Mesothelial cell of epicardium (in vitro differentiated cells): ENCODE results near the gene C9orf72. TPM values are rescaled to one million over a fixed set of nuclear protein-coding genes. Genes with fewer than 3 reads are reported as not detected.
"Not testable (repeated sequence)": the region's sequence is repeated elsewhere in the genome, so short reads cannot be mapped to it uniquely, and the experiment has no call there.

Experiments used
- DNase-seq, 2 experiments: peaks; one replicate each; pipeline ENCODE4 v3.0.0; 2021; ENCODE audit warnings: low spot score in 2 of 2; ENCODE audit not compliant: unreplicated experiment in 2 of 2
- H3K27ac Mint-ChIP-seq: 2 replicates; pipeline ENCODE4 v1.8.0; 2021; ENCODE audit warnings: mixed read lengths
- H3K27me3 Mint-ChIP-seq: 2 replicates; pipeline ENCODE4 v1.8.0; 2021; ENCODE audit warnings: low read depth, mixed read lengths
- H3K36me3 Mint-ChIP-seq: 2 replicates; pipeline ENCODE4 v1.8.0; 2021; ENCODE audit warnings: mixed read lengths
- H3K4me1 Mint-ChIP-seq: 2 replicates; pipeline ENCODE4 v1.8.0; 2021; ENCODE audit warnings: mixed read lengths
- H3K4me3 Mint-ChIP-seq: 2 replicates; pipeline ENCODE4 v1.8.0; 2021; ENCODE audit warnings: mild to moderate bottlenecking, moderate library complexity, mixed read lengths
- H3K9me3 Mint-ChIP-seq: 2 replicates; pipeline ENCODE4 v1.8.0; 2021; ENCODE audit warnings: mixed read lengths
- total RNA-seq: library from RNA; stranded (reverse); gene quantifications from 3 replicates; pipeline ENCODE4 v1.2.1, GENCODE V29; 2021
- TF ChIP-seq, protein P1 (sequence below): fragments of 200-600 bp; sonication (generic); IDR thresholded peaks from one replicate; pipeline ENCODE4 v1.5.0; 2021; ENCODE audit warnings: antibody characterized with exemption; ENCODE audit not compliant: unreplicated experiment

C9orf72 gene
- total RNA-seq, 1 donor from 2014 or later = 22.0 TPM

DNA sequence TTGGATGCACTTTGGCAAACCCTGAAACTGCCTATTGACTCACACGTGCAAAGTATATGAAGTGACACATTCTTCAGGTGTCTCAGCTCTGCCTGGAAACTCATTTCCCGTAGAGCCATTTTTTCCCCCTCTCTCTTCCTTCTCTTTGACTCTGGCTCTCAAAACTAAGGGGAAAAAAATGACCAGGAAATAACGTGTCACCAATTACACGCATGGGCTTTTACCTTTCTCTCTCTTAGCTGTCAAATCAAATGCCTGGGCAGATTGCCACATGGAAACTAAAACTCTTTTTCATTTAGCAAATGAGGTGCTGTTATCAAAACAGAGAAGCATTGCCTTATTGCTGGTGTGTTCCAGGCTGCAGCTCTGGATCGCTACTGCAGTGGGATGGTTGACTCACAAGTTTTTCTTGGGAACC is 67.5 kb downstream of the C9orf72 start:
- Mint-ChIP-seq H3K4me3 (no peak overlapping the region), H3K27me3 (no peaks in the 10 kb centered on the region), H3K9me3 (peaks cover 14% of the 10 kb centered on the region)

DNA sequence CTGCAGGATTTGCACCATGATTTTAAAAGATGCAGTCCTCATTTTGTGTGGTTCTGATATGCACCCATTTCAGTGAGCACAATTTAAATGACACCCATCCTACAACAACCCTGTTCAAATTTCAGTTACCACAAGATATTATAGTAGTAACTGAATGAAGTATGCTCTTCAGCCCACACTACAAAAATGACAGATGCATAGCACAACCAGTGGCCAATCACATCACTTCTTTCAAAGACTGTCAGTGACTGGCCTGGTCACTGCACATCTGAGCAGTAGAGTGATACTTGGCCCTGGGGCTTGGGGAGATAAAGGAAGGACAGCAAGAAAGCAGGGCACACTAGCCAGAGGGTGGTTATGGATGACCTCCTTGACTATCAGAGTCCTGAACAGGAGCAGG is 69.0 kb downstream of the C9orf72 start:
- TF ChIP-seq, protein P1, sequence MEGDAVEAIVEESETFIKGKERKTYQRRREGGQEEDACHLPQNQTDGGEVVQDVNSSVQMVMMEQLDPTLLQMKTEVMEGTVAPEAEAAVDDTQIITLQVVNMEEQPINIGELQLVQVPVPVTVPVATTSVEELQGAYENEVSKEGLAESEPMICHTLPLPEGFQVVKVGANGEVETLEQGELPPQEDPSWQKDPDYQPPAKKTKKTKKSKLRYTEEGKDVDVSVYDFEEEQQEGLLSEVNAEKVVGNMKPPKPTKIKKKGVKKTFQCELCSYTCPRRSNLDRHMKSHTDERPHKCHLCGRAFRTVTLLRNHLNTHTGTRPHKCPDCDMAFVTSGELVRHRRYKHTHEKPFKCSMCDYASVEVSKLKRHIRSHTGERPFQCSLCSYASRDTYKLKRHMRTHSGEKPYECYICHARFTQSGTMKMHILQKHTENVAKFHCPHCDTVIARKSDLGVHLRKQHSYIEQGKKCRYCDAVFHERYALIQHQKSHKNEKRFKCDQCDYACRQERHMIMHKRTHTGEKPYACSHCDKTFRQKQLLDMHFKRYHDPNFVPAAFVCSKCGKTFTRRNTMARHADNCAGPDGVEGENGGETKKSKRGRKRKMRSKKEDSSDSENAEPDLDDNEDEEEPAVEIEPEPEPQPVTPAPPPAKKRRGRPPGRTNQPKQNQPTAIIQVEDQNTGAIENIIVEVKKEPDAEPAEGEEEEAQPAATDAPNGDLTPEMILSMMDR = no peak
- Mint-ChIP-seq H3K9me3 (peaks cover 15% of the 10 kb centered on the region), H3K27me3 (no peaks in the 10 kb centered on the region), H3K4me3 (no peak overlapping the region), H3K27ac (no peak overlapping the region), H3K36me3 (peaks cover 30% of the 10 kb centered on the region), H3K4me1 (peaks cover 11% of the 10 kb centered on the region)
- no peak for DNase-seq

More for the DNA sequence above, 67.5 kb downstream of the C9orf72 start:
- Mint-ChIP-seq H3K4me1 (peaks cover 3% of the 10 kb centered on the region), H3K27ac (no peak overlapping the region), H3K36me3 (peaks cover 30% of the 10 kb centered on the region)
- no peak for DNase-seq
- TF ChIP-seq, protein P1 = no peak

DNA sequence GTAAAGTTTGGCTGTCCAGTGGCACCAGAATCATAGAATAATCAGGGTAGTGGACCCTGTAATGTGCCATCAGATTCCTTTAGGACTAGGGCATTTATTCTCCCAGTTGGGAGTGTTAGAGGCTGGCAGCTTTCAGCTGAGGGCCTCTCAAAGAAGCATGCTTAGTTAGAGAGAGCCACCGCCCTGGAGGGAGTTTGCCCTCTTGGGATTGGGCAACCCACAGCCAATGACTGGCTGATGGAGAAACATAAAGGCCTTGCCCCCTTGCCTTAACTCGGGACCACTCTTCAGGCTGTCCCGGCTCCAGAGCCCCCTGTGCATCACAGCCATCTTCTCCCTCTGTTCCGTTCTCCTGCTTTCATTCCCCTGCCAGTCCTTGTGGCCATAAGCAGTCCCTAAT is 69.7 kb downstream of the C9orf72 start:
- DNase-seq = no peak
- no peak overlapping the region for H3K4me3 Mint-ChIP-seq
- no peak overlapping the region for H3K27ac Mint-ChIP-seq
- peaks cover 15% of the 10 kb centered on the region for H3K9me3 Mint-ChIP-seq
- no peaks in the 10 kb centered on the region for H3K27me3 Mint-ChIP-seq
- TF ChIP-seq, protein P1 = no peak
- H3K36me3 Mint-ChIP-seq = peaks cover 25% of the 10 kb centered on the region
- H3K4me1 Mint-ChIP-seq = peaks cover 13% of the 10 kb centered on the region

DNA sequence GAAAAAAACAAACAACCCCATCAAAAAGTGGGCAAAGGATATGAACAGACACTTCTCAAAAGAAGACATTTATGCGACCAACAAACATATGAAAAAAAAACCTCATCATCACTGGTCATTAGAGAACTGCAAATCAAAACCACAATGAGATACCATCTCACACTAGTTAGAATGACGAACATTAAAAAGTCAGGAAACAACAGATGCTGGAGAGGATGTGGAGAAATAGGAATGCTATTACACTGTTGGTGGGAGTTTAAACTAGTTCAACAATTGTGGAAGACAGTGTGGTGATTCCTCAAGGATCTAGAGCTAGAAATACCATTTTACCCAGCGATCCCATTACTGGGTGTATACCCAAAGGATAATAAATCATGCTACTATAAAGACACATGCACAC is 72.4 kb downstream of the C9orf72 start:
- H3K27ac Mint-ChIP-seq, H3K27me3 Mint-ChIP-seq, DNase-seq, H3K4me3 Mint-ChIP-seq: not testable (repeated sequence)
- H3K9me3 Mint-ChIP-seq = peaks cover 11% of the 10 kb centered on the region
- peaks cover 34% of the 10 kb centered on the region for H3K4me1 Mint-ChIP-seq
- peaks cover 13% of the 10 kb centered on the region for H3K36me3 Mint-ChIP-seq

DNA sequence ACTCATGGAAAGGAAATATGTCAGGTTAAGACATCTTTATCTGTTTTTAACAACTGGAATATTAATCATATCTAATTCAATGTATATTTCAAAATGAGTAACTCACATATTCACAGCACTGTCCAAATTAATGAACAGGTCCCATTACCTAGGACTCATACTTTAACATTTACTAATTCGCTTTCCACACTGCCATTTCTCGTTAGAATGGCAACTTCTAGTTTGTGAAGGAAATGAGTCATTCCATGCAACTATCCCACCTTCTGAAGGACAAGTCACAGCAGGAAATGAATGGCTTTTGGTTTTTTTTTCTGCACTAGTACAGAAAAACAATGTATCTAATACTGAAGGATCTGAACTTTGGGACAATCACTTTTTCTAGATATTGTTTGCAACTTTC is 73.8 kb downstream of the C9orf72 start:
- no peaks in the 10 kb centered on the region for H3K27me3 Mint-ChIP-seq
- no peak overlapping the region for H3K4me3 Mint-ChIP-seq
- no peak for DNase-seq
- peaks cover 38% of the 10 kb centered on the region for H3K4me1 Mint-ChIP-seq
- H3K36me3 Mint-ChIP-seq = peaks cover 7% of the 10 kb centered on the region
- TF ChIP-seq, protein P1 = no peak
- no peak overlapping the region for H3K27ac Mint-ChIP-seq
- peaks cover 3% of the 10 kb centered on the region for H3K9me3 Mint-ChIP-seq

DNA sequence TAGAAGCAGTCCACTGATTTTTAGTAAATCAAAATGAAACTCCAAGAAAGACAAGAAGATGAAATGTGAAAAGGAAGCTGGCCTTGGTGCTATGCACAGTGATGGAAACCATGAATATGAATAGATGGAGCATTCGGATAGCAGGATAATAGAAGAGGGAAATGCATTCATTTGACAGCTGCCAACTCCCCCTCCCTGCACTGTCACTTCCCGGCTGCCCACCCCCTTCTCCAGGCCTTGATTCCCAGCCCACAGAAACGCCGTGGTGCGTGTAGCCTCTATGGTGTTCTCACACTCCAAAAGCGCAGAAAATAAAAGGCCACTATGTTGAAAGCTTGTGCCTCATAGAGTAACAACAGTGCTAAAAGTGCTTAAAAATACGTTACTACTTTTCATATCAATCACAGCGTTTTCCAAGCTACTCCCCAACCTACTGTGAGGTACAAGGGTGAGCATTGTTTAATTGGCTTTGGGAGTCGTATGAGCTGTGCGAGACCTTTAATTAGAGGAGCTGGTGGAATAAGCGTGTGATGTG is 75.3 kb downstream of the C9orf72 start:
- TF ChIP-seq, protein P1 = no peak
- no peak overlapping the region for H3K4me3 Mint-ChIP-seq
- no peak for DNase-seq
- peaks cover 11% of the 10 kb centered on the region for H3K36me3 Mint-ChIP-seq
- no peaks in the 10 kb centered on the region for H3K27me3 Mint-ChIP-seq
- H3K4me1 Mint-ChIP-seq = peaks cover 38% of the 10 kb centered on the region
- H3K27ac Mint-ChIP-seq = peak overlapping the region; percentile 59
- peaks cover 6% of the 10 kb centered on the region for H3K9me3 Mint-ChIP-seq

Other genes with a start within 250 kb of the C9orf72 start
- not detected in 3 replicates for gene IFNK, start 49.2 kb downstream of the C9orf72 start, total RNA-seq
- 13.6 to 14.8 TPM (median 14.6 TPM) in 3 replicates for gene MOB3B, start 43.7 kb downstream of the C9orf72 start, total RNA-seq